GM12864 (cell line): ENCODE data around the gene CCDC9B.

Experiments used
- DNase-seq: peaks from one replicate; pipeline ENCODE4 v3.0.0-alpha.2; 2011; ENCODE audit warnings: low read depth
- H3K4me3 ChIP-seq: 2 replicates; pipeline ENCODE4 v1.5.1; 2011; ENCODE audit warnings: mild to moderate bottlenecking, low read depth, low read length, control low read depth
- CTCF ChIP-seq: IDR thresholded peaks from 2 replicates; pipeline ENCODE4 v1.5.1; 2011; ENCODE audit warnings: low read depth, mild to moderate bottlenecking, moderate library complexity, low read length, control low read depth, inconsistent platforms; ENCODE audit errors: missing control alignments

The CCDC9B gene

GRCh38 chr15:40344631-40345120 lies 3.9 kb upstream of the CCDC9B start:
- H3K4me3 ChIP-seq: no peak overlapping the region
- DNase-seq: no peak
- TF ChIP-seq CTCF: peak; percentile 88

GRCh38 chr15:40344217-40344616 lies 3.5 kb upstream of the CCDC9B start:
- TF ChIP-seq CTCF: no peak
- no peak overlapping the region for H3K4me3 ChIP-seq
- no peak for DNase-seq

GRCh38 chr15:40343512-40343911 lies 2.8 kb upstream of the CCDC9B start:
- H3K4me3 ChIP-seq: no peak overlapping the region
- DNase-seq: no peak
- no peak for TF ChIP-seq CTCF

- TF ChIP-seq CTCF: no peak
- no peak overlapping the region for H3K4me3 ChIP-seq
- no peak for DNase-seq
These were observed 1.9 kb upstream of the CCDC9B start for GRCh38 chr15:40342416-40343320.

- H3K4me3 ChIP-seq: no peak overlapping the region
- TF ChIP-seq CTCF: no peak
- DNase-seq: no peak
These were observed 550 bp downstream of the CCDC9B start for GRCh38 chr15:40340038-40340739.

- no peak overlapping the region for H3K4me3 ChIP-seq
- no peak for DNase-seq
- no peak for TF ChIP-seq CTCF
These were observed 1.2 kb downstream of the CCDC9B start for GRCh38 chr15:40339621-40339945.
